Cortex of kidney (tissue), 1 donor: ENCODE data around the gene HAUS2.

ENCODE experiments used
- DNase-seq: peaks from one replicate; lab custom pipeline; 2025; lab: John Stamatoyannopoulos, UW

The HAUS2 gene

GRCh38 chr15:42608752-42609488, 60.3 kb downstream of the HAUS2 start:
- no peak for DNase-seq

DNA sequence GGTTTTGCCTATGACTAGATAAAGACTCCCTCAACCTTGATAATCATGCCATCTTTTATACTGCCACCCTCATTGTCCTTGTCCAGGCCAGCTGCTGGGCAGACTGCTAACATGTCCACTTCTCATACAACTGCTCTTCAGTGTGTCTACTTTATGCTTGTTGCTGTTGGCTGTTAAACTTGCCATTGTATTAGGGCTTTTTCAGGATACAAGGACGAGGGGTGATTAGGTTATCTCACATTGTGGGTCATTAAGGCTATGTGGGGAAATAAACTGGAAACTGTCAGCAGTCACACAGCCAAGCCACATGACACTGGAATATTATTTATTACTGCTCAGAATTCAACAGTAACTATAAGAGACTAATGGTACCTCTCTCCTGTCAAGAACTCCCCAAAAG, 62.9 kb downstream of the HAUS2 start:
- DNase-seq = no peak

- no peak for DNase-seq
Observed at GRCh38 chr15:42612367-42612912, 63.8 kb downstream of the HAUS2 start.

DNA sequence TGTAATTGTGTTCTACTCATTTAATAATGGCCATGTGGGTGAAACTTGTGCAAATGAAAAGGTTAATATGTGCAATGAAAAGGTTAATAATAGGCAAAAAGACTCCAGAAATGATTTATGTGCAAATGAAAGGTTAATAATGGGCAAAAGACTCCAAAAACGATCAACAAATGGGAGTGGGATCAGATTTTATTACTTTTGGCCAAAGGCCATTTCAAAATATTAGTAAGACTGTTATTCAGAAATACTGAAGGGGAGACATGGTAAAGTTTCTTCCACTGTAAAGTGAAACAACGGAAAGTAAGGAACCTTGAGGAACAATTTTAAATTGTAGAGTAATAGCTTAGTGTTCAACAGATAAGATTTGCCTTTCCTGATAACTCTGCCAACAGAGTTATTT, 67.5 kb downstream of the HAUS2 start:
- DNase-seq = no peak
